Dendritic cell treated with granulocyte-macrophage colony-stimulating factor and Interleukin-4, amounts not matched to agents 40 ng/mL and 50 ng/mL, for 4 days (primary cell): ENCODE measurements around the gene MBD3.
"Not testable (repeated sequence)": the region's sequence is repeated elsewhere in the genome, so short reads cannot be mapped to it uniquely, and the experiment has no call there.

Experiments used
- H3K27ac Mint-ChIP-seq: one replicate; pipeline ENCODE4 v1.8.0; 2022; ENCODE audit warnings: mild to moderate bottlenecking, mixed read lengths
- H3K27me3 Mint-ChIP-seq: one replicate; pipeline ENCODE4 v1.8.0; 2022; ENCODE audit warnings: mild to moderate bottlenecking, mixed read lengths
- H3K36me3 Mint-ChIP-seq: one replicate; pipeline ENCODE4 v1.8.0; 2022; ENCODE audit warnings: low read depth, mixed read lengths
- H3K4me1 Mint-ChIP-seq: one replicate; pipeline ENCODE4 v1.8.0; 2022; ENCODE audit warnings: low read depth, mixed read lengths
- H3K4me3 Mint-ChIP-seq: one replicate; pipeline ENCODE4 v1.8.0; 2022; ENCODE audit warnings: mild to moderate bottlenecking, moderate library complexity, mixed read lengths
- H3K9me3 Mint-ChIP-seq: one replicate; pipeline ENCODE4 v1.8.0; 2022; ENCODE audit warnings: mixed read lengths
- intact Hi-C: fragments of 100-400 bp; cut with micrococcal nuclease; formaldehyde crosslinking; loops from one replicate; pipeline ENCODE4 v1.15.0; 2022

The MBD3 gene

DNA sequence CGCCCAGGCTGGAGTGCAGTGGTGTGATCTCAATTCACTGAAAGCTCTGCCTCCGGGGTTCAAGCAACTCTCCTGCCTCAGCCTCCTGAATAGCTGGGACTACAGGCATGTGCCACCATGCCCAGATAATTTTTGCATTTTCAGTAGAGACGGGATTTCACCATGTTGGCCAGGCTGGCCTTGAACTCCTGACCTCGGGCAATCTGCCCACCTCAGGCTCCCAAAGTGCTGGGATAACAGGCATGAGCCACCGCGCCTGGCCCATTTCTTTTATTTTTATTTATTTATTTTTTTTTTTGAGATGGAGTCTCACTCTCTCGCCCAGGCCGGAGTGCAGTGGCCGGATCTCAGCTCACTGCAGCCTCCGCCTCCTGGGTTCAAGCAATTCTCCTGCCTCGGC, 52.9 kb downstream of the MBD3 start:
- H3K4me1 Mint-ChIP-seq, H3K4me3 Mint-ChIP-seq, H3K9me3 Mint-ChIP-seq, H3K27ac Mint-ChIP-seq, intact Hi-C loops, H3K36me3 Mint-ChIP-seq: not testable (repeated sequence)
- peaks cover 59% of the 10 kb centered on the region for H3K27me3 Mint-ChIP-seq

DNA sequence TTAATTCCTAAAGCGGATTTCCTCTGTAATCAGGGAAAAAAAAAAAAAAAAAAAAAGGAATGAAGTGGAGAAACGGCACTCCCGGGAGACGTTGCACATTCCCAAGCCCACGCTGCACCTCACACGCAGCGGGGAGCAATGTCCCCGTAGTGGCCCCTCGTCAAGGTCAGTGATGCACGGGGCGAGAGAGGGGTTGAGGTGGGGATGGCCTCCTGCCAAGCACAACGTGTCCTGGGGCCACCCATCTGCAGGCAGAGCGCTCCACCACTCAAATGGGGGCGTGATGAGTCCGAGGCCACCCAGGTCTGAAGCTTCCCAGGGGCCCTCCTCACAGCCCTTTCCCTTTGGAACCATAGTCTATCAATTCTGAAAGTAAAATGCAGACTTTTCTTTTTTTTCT, 53.7 kb downstream of the MBD3 start:
- H3K4me3 Mint-ChIP-seq, result no peak overlapping the region
- intact Hi-C loops, result no loop called here
- no peak overlapping the region for H3K27ac Mint-ChIP-seq
- H3K9me3 Mint-ChIP-seq, result no peaks in the 10 kb centered on the region
- peaks cover 52% of the 10 kb centered on the region for H3K27me3 Mint-ChIP-seq
- H3K4me1 Mint-ChIP-seq, result no peaks in the 10 kb centered on the region
- no peaks in the 10 kb centered on the region for H3K36me3 Mint-ChIP-seq

DNA sequence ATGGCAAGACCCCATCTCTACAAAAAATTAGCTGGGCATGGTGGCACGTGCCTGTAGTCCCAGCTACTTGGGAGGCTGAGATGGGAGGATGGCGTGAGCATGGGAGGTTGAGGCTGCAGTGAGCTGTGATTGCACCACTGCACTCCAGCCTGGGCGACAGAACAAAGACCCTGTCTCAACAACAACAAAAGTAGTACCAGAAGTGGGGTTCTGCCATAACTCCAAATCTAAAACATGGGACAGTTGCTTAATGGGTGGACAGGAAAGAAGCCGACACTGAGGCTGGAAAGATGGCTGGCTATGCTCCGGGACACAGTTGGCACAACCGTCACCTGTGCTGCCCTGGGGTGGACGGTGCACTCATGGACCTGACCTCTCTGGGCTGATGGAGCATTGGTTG, 57.0 kb downstream of the MBD3 start:
- H3K27ac Mint-ChIP-seq, intact Hi-C loops, H3K36me3 Mint-ChIP-seq, H3K9me3 Mint-ChIP-seq, H3K4me3 Mint-ChIP-seq, H3K4me1 Mint-ChIP-seq: not testable (repeated sequence)
- H3K27me3 Mint-ChIP-seq, result peaks cover 39% of the 10 kb centered on the region

DNA sequence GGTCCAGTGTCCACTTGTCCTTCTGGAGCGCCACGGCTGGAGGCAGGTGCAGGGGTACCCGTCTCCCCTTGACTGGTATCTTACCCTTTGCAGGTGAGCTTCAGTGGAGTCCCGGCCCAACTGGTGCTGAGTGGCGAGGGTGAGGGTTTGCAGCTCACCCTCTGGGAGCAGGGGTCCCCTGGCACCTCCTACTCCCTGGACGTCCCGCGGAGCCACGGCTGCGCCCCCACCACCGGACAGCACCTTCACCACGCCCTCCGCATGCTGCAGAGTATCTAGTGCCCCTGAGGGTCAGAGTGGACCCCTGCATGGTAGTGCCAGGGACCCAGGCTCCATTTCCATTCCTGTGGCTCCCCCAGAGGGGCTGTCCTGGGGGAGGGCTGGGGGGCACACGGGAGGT, 57.7 kb downstream of the MBD3 start:
- no peaks in the 10 kb centered on the region for H3K36me3 Mint-ChIP-seq
- H3K27me3 Mint-ChIP-seq, result peaks cover 31% of the 10 kb centered on the region
- H3K4me1 Mint-ChIP-seq, result no peaks in the 10 kb centered on the region

DNA sequence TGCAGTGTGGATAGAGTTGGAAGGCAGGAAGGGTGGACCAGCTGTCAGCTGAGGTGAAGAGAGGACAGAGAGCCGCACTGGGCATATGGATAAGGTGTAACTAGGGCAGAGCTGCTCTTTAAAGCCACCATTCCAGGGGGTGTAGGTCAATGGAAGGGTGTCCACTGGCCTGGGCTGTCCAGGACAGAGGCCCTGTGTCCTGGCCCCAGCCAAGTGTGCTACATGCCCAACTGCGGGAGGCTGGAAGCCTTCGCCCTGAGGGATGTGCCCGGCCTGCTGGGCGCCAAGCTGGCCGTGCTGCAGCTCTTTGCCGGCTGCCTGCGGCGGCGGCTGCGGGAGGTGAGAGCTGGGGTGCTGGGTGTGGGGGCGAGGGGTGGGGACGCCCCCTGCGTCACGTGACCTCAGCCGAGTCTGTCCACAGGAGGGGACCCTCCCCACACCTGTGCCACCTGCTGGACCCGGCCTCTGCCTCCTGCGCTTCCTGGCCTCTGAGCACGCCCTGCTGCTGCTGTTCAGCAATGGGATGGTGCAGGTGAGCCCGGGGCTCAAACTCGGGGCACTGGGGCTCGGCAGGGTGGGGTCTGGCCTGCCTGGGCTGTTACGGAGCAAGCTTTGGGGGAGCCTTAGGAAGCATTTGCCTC, 59.0 kb downstream of the MBD3 start:
- peaks cover 27% of the 10 kb centered on the region for H3K27me3 Mint-ChIP-seq
- H3K4me1 Mint-ChIP-seq, result no peaks in the 10 kb centered on the region
- no peak overlapping the region for H3K4me3 Mint-ChIP-seq
- no peaks in the 10 kb centered on the region for H3K9me3 Mint-ChIP-seq
- no peaks in the 10 kb centered on the region for H3K36me3 Mint-ChIP-seq
- no peak overlapping the region for H3K27ac Mint-ChIP-seq
- intact Hi-C loops, result no loop called here

More for the DNA sequence above, 57.7 kb downstream of the MBD3 start:
- H3K9me3 Mint-ChIP-seq, result no peaks in the 10 kb centered on the region
- no peak overlapping the region for H3K4me3 Mint-ChIP-seq
- no peak overlapping the region for H3K27ac Mint-ChIP-seq
- intact Hi-C loops, result no loop called here

DNA sequence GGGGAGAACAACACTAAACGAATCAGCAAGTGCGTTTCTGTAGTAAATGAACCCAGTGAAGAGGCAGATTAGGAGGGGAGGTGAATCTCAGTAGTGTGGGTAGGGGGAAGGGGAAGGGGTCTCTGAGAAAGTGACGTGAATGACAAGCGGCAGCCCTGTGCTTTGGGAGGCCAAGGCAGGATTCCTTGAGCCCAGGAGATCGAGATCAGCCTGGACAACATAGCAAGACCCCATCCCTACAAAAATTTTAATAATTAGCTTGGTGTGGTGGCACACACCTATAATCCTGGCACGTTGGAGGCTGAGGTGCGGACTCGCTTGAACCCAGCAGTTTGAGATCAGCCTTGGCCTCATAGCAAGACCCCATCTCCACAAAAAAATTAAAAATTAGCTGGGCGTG, 60.7 kb downstream of the MBD3 start:
- H3K9me3 Mint-ChIP-seq, result no peaks in the 10 kb centered on the region
- H3K4me1 Mint-ChIP-seq, result no peaks in the 10 kb centered on the region
- H3K27ac Mint-ChIP-seq, result no peak overlapping the region
- H3K36me3 Mint-ChIP-seq, result no peaks in the 10 kb centered on the region
- no peak overlapping the region for H3K4me3 Mint-ChIP-seq
- intact Hi-C loops, result no loop called here
- H3K27me3 Mint-ChIP-seq, result peaks cover 27% of the 10 kb centered on the region

DNA sequence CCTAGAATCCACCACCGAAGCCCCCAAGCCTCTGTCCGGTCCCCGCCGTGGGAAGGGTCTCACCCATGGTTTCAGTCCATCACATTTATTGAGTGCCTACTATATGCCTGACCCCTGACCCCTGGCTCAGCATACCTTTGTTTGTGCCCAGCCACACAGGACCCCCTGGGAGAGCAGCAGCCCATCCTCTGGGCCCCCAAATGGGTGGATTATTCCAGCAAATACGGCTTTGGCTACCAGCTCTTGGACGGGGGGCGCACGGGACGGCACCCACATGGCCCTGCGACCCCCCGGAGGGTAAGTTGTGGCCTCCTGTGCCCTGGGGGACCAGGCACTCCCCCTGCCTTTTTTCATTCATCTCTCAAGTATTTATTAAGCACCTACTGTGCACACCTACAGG, 61.1 kb downstream of the MBD3 start:
- no peak overlapping the region for H3K4me3 Mint-ChIP-seq
- no peaks in the 10 kb centered on the region for H3K4me1 Mint-ChIP-seq
- no peaks in the 10 kb centered on the region for H3K36me3 Mint-ChIP-seq
- no peaks in the 10 kb centered on the region for H3K9me3 Mint-ChIP-seq
- peaks cover 27% of the 10 kb centered on the region for H3K27me3 Mint-ChIP-seq
- no peak overlapping the region for H3K27ac Mint-ChIP-seq
- intact Hi-C loops, result no loop called here

DNA sequence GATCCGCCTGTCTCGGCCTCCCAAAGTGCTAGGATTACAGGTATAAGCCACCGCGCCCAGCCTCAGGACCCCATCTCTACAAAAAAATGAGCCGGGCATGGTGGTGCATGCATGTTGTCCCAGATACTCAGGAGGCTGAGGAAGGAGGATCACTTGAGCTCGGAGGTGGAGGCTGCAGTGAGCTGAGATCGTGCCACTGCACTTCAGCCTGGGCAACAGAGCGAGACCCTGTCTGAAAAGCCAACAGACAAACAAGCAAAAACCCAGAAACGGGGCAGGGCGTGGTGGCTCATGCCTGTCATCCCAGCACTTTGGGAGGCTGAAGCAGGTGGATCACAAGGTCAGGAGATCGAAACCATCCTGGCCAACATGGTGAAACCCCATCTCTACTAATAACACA, 61.8 kb downstream of the MBD3 start:
- H3K4me1 Mint-ChIP-seq, intact Hi-C loops, H3K4me3 Mint-ChIP-seq, H3K27ac Mint-ChIP-seq, H3K36me3 Mint-ChIP-seq, H3K9me3 Mint-ChIP-seq: not testable (repeated sequence)
- peaks cover 30% of the 10 kb centered on the region for H3K27me3 Mint-ChIP-seq

DNA sequence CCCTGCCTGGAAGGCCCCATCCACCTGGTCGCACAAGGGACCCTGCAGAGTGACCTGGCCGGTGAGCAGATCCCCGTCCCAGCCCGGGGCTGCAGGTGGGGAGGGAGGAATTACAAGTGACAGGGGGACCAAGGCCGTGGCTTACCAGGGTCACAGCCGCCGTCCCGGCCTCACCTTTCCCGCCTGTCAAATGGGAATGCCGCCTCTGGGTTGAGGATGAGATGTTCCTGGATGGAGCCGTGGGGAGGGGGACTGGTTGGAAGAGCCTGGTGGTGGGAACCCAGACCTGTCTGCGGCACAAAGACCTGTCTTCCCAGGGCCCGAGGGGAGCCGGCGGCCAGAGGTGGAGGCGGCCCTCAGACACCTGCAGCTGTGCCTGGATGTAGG, 63.2 kb downstream of the MBD3 start:
- Mint-ChIP-seq H3K36me3 (no peaks in the 10 kb centered on the region), H3K27me3 (peaks cover 38% of the 10 kb centered on the region), H3K4me3 (no peak overlapping the region), H3K27ac (no peak overlapping the region), H3K9me3 (no peaks in the 10 kb centered on the region), H3K4me1 (peaks cover 5% of the 10 kb centered on the region)
- intact Hi-C loops, result no loop called here

DNA sequence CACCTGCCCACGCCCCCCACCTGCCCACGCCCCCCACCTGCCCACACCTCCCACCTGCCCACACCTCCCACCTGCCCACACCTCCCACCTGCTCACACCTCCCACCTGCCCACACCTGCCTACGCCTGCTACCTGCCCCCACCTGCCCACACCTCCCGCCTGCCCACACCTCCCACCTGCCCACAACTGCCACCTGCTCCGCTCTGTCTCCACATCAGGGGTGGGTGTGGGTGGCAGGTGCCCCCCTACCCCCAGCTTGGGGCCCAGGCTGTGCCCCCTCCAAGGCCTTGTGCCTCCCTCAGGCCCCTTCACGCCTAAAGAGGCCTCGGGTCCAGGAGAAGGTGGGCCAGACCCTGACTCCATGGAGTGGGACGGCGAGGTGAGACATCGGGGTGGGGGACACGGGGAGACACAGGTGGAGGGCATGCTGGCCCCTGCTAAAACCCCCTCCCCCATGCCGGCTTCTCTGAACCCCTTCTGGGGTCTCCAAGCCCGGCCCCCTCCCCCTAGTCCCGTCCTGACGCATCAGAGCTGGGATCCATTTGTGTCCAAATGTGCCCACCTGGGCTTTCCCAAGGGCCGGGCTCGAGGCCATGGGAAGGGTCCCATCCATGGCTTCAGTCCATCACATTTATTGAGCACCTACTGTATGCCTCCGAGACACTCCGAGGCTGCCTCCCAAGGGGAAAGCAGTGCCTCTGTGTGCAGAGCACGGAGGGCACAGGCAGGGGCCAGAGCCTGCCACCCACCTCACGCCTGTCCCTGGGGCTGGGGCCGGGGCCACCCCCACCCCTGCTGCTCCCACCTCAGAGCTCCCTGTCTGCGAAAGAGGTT, 63.9 kb downstream of the MBD3 start:
- H3K4me1 Mint-ChIP-seq, result peaks cover 8% of the 10 kb centered on the region
- H3K9me3 Mint-ChIP-seq, result no peaks in the 10 kb centered on the region
- intact Hi-C loops, result no loop called here
- H3K4me3 Mint-ChIP-seq, result no peak overlapping the region
- no peaks in the 10 kb centered on the region for H3K36me3 Mint-ChIP-seq
- no peak overlapping the region for H3K27ac Mint-ChIP-seq
- H3K27me3 Mint-ChIP-seq, result peaks cover 41% of the 10 kb centered on the region

DNA sequence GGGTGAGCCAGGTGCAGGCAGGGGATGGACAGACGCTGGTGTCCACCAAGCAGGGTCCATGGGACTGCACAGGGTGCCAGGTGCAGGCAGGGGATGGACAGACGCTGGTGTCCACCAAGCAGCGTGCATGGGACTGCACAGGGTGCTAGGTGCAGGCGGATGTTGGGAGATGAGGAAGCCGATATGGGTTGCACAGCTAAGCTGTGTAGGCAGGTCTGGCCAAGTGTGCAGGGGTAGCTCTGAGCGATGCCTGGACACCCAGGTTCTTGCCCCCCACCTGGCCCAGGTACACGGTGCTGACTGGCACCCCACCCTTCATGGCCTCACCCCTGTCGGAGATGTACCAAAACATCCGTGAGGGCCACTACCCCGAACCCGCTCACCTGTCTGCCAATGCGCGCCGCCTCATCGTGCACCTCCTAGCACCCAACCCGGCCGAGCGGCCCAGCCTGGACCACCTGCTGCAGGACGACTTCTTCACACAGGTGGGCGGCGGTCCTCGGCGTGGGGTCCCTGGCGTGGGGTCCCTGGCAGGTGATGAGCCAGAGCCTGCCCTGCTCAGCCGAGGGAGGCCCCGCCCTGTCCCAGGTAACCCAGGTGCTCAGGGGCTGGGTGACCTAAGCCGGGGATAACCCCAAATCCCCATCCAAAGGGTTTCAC, 64.9 kb downstream of the MBD3 start:
- Mint-ChIP-seq H3K27ac (no peak overlapping the region), H3K36me3 (no peaks in the 10 kb centered on the region), H3K4me3 (no peak overlapping the region), H3K9me3 (no peaks in the 10 kb centered on the region), H3K27me3 (peaks cover 45% of the 10 kb centered on the region), H3K4me1 (peaks cover 8% of the 10 kb centered on the region)
- intact Hi-C loops, result no loop called here

DNA sequence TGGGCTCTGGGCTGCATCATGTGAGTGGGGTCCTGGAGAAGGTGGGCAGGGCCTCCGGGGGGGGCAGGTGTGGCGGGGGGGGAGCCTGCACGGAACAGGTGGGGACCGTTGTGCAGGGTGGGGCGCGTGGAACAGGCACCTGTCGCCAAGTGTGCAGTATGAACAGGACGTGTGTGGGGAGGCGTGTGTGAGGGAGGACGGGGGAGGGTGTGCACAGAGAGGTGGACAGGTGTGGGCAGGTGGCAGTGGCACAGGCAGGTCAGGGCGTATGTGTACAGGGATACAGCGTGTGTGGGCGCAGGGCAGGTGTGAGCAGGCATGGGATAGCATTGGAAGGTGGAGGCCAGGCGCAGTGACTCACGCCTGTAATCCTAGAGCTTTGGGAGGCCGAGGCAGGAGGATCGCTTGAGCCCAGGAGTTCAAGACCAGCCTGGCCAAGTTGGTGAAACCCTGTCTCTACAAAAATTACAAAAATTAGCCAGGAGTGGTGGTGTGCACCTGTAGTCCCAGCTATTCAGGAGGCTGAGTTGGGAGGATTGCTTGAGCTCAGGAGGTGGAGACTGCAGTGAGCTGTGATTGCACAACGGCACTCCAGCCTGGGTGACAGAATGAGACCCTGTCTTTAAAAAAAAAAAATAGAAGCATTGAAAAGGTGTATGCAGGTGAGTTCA, 65.6 kb downstream of the MBD3 start:
- H3K27me3 Mint-ChIP-seq, result peaks cover 50% of the 10 kb centered on the region
- intact Hi-C loops, result no loop called here
- H3K4me3 Mint-ChIP-seq, result no peak overlapping the region
- H3K36me3 Mint-ChIP-seq, result no peaks in the 10 kb centered on the region
- H3K9me3 Mint-ChIP-seq, result no peaks in the 10 kb centered on the region
- H3K27ac Mint-ChIP-seq, result no peak overlapping the region
- peaks cover 8% of the 10 kb centered on the region for H3K4me1 Mint-ChIP-seq

DNA sequence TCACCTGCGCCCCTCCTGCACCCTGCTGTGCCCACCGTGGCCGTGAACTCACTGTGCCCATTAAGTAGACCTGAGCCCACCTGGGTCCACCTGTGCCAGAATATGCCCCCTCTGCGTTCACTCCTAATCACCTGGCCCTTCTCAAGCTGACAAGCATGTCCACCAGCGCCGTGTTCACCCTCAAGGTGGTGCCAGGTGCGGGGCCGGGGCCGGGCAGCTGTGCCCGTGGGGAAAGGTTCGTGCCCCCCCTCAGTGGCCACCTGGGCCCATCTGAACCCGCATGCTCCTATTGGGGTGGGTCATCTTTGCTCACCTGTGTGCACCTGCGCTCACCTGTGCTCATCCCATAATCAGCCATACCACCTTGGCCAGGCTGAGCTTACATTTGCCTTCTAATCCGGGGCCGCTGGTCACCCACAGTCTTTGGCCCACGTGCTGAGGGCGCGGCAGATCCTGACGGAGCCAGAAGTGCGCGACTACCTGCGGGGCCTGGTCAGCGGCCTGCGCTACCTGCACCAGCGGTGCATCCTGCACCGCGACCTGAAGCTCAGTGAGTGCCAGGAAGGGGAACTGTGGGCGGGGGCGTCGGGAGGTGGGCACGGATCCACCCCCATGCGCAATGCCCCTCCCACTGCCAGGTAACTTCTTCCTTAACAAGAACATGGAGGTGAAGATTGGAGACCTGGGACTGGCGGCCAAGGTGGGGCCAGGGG, 66.4 kb downstream of the MBD3 start:
- Mint-ChIP-seq H3K9me3 (no peaks in the 10 kb centered on the region), H3K27me3 (peaks cover 55% of the 10 kb centered on the region), H3K27ac (no peak overlapping the region), H3K36me3 (no peaks in the 10 kb centered on the region), H3K4me3 (no peak overlapping the region), H3K4me1 (peaks cover 8% of the 10 kb centered on the region)
- intact Hi-C loops, result no loop called here
